ENCODE data around the gene TCAF2.
"Not testable (repeated sequence)": the region's sequence is repeated elsewhere in the genome, so short reads cannot be mapped to it uniquely, and the experiment has no call there.

GRCh38 chr7:143649902-143650301 is 29.1 kb downstream of the TCAF2 start:
- not testable (repeated sequence) for TF ChIP-seq CTCF (IDR thresholded peaks at IDR 0.05); ZFX (IDR thresholded peaks at IDR 0.05; ENCODE audit: borderline replicate concordance)

Data from 22Rv1 (cell line).